ENCODE measurements around the gene MAGOH.

Gene MAGOH

DNA sequence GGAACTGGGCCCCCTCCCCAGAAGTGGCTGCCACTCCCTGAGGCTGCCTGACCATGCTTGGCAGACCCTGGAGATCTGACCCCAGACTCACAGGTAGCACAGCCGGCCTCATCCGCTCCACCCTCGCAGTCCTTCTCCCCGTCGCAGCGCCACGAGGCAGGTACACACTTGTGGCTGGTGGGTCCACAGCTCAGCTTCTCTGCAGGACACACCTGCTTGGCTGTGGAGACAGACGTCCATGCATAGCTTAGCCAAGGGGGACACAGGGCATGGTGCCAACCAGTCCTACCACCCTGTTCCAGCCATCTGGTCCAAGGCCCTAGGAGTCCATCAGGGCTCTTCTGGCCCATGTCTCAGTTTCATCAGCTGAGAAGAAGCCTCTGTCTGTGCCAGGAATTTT is 42.2 kb upstream of the MAGOH start:
- no peak overlapping the region for H3K4me2 ChIP-seq (ENCODE audit: low read depth, low read length, poor library complexity, severe bottlenecking)
- no peaks in the 10 kb centered on the region for H3K27me3 ChIP-seq (ENCODE audit: insufficient read depth, low read length, poor library complexity, severe bottlenecking)
- H3K9me2 ChIP-seq (replicated peaks; ENCODE audit: low read depth, low read length): no peaks in the 10 kb centered on the region
- H3K9ac ChIP-seq (ENCODE audit: low read depth, low read length, poor library complexity, severe bottlenecking): no peak overlapping the region
- H3K36me3 ChIP-seq (ENCODE audit: insufficient read depth, low read length): peaks cover 69% of the 10 kb centered on the region; the same call in 1 of the 2 replicates
- H3F3A ChIP-seq (ENCODE audit: low read depth): no peaks in the 10 kb centered on the region
- no peak overlapping the region for H2AFZ ChIP-seq (ENCODE audit: low read length)
- TF ChIP-seq, protein P1, sequence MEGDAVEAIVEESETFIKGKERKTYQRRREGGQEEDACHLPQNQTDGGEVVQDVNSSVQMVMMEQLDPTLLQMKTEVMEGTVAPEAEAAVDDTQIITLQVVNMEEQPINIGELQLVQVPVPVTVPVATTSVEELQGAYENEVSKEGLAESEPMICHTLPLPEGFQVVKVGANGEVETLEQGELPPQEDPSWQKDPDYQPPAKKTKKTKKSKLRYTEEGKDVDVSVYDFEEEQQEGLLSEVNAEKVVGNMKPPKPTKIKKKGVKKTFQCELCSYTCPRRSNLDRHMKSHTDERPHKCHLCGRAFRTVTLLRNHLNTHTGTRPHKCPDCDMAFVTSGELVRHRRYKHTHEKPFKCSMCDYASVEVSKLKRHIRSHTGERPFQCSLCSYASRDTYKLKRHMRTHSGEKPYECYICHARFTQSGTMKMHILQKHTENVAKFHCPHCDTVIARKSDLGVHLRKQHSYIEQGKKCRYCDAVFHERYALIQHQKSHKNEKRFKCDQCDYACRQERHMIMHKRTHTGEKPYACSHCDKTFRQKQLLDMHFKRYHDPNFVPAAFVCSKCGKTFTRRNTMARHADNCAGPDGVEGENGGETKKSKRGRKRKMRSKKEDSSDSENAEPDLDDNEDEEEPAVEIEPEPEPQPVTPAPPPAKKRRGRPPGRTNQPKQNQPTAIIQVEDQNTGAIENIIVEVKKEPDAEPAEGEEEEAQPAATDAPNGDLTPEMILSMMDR (conservative IDR thresholded peaks at IDR 0.05; ENCODE audit: low read length): no peak
- TF ChIP-seq EZH2phosphoT487 (IDR thresholded peaks at IDR 0.05; ENCODE audit: borderline replicate concordance): no peak
- no peaks in the 10 kb centered on the region for H3K79me2 ChIP-seq (ENCODE audit: insufficient read depth, low read length)
- no peaks in the 10 kb centered on the region for H4K20me1 ChIP-seq (ENCODE audit: insufficient read depth, low read length, poor library complexity, severe bottlenecking)
- no peak overlapping the region for H3K4me3 ChIP-seq (ENCODE audit: low read length, poor library complexity, severe bottlenecking)
- H3K9me3 ChIP-seq (ENCODE audit: insufficient read depth, low read depth, low read length): no peaks in the 10 kb centered on the region
- H3K4me1 ChIP-seq (ENCODE audit: insufficient read depth, low read length, poor library complexity, severe bottlenecking): no peaks in the 10 kb centered on the region

- H3K9me2 ChIP-seq (replicated peaks; ENCODE audit: low read depth, low read length): no peaks in the 10 kb centered on the region
- H3K9me3 ChIP-seq (ENCODE audit: insufficient read depth, low read depth, low read length): no peaks in the 10 kb centered on the region
- H2AFZ ChIP-seq (ENCODE audit: low read length): no peak overlapping the region
- TF ChIP-seq EZH2phosphoT487 (IDR thresholded peaks at IDR 0.05; ENCODE audit: borderline replicate concordance): no peak
- TF ChIP-seq, protein P1 (conservative IDR thresholded peaks at IDR 0.05; ENCODE audit: low read length): no peak
- no peak overlapping the region for H3K4me3 ChIP-seq (ENCODE audit: low read length, poor library complexity, severe bottlenecking)
- peaks cover 69% of the 10 kb centered on the region; the same call in 1 of the 2 replicates for H3K36me3 ChIP-seq (ENCODE audit: insufficient read depth, low read length)
- no peak overlapping the region for H3K9ac ChIP-seq (ENCODE audit: low read depth, low read length, poor library complexity, severe bottlenecking)
- no peaks in the 10 kb centered on the region for H3F3A ChIP-seq (ENCODE audit: low read depth)
- H3K79me2 ChIP-seq (ENCODE audit: insufficient read depth, low read length): no peaks in the 10 kb centered on the region
- H3K27me3 ChIP-seq (ENCODE audit: insufficient read depth, low read length, poor library complexity, severe bottlenecking): no peaks in the 10 kb centered on the region
- no peak overlapping the region for H3K4me2 ChIP-seq (ENCODE audit: low read depth, low read length, poor library complexity, severe bottlenecking)
- no peaks in the 10 kb centered on the region for H4K20me1 ChIP-seq (ENCODE audit: insufficient read depth, low read length, poor library complexity, severe bottlenecking)
- H3K4me1 ChIP-seq (ENCODE audit: insufficient read depth, low read length, poor library complexity, severe bottlenecking): no peaks in the 10 kb centered on the region
Observed at GRCh38 chr1:53279296-53280200, 41.2 kb upstream of the MAGOH start.

GRCh38 chr1:53278298-53278725 is 40.0 kb upstream of the MAGOH start:
- H3K9me2 ChIP-seq (replicated peaks; ENCODE audit: low read depth, low read length): no peaks in the 10 kb centered on the region
- no peak overlapping the region for H3K4me2 ChIP-seq (ENCODE audit: low read depth, low read length, poor library complexity, severe bottlenecking)
- TF ChIP-seq, protein P1 (conservative IDR thresholded peaks at IDR 0.05; ENCODE audit: low read length): peak; percentile 97
- TF ChIP-seq EZH2phosphoT487 (IDR thresholded peaks at IDR 0.05; ENCODE audit: borderline replicate concordance): no peak
- H3K4me3 ChIP-seq (ENCODE audit: low read length, poor library complexity, severe bottlenecking): no peak overlapping the region
- H3K4me1 ChIP-seq (ENCODE audit: insufficient read depth, low read length, poor library complexity, severe bottlenecking): no peaks in the 10 kb centered on the region
- H3F3A ChIP-seq (ENCODE audit: low read depth): no peaks in the 10 kb centered on the region
- H3K79me2 ChIP-seq (ENCODE audit: insufficient read depth, low read length): no peaks in the 10 kb centered on the region
- no peaks in the 10 kb centered on the region for H4K20me1 ChIP-seq (ENCODE audit: insufficient read depth, low read length, poor library complexity, severe bottlenecking)
- no peaks in the 10 kb centered on the region for H3K27me3 ChIP-seq (ENCODE audit: insufficient read depth, low read length, poor library complexity, severe bottlenecking)
- no peak overlapping the region for H3K9ac ChIP-seq (ENCODE audit: low read depth, low read length, poor library complexity, severe bottlenecking)
- H3K9me3 ChIP-seq (ENCODE audit: insufficient read depth, low read depth, low read length): no peaks in the 10 kb centered on the region
- no peak overlapping the region for H2AFZ ChIP-seq (ENCODE audit: low read length)
- peaks cover 75% of the 10 kb centered on the region; the same call in 1 of the 2 replicates for H3K36me3 ChIP-seq (ENCODE audit: insufficient read depth, low read length)

All from Loucy (cell line).